ENCODE measurements around the gene CNTN1. TPM values are rescaled to one million over a fixed set of nuclear protein-coding genes. Genes with fewer than 3 reads are reported as not detected.

Gene CNTN1
- polyA plus RNA-seq, 1 donor (not counting 4 experiments of a cell fraction or from before 2014, with no cell fraction given) = 19.0 TPM

- Histone ChIP-seq H3K36me3 (ENCODE audit: control insufficient read depth in 2 of 2, extremely low read depth in 1 of 2, insufficient read depth in 2 of 2, low read length in 2 of 2) (no peaks in the 10 kb centered on the region), H3K4me3 (ENCODE audit: control insufficient read depth in 2 of 3, extremely low read depth in 1 of 3, insufficient read depth in 2 of 3, low read depth in 1 of 3, low read length in 3 of 3) (no peak overlapping the region), H3K27ac (ENCODE audit: control insufficient read depth, insufficient read depth, low read length) (no peak overlapping the region), H3K4me2 (ENCODE audit: control insufficient read depth, extremely low read depth, insufficient read depth, low read depth, low read length) (no peak overlapping the region), H3K9me3 (ENCODE audit: control insufficient read depth, low read depth, low read length) (no peaks in the 10 kb centered on the region), H3K27me3 (ENCODE audit: control insufficient read depth, extremely low read depth, insufficient read depth, low read length) (no peaks in the 10 kb centered on the region), H3K4me1 (ENCODE audit: control insufficient read depth, extremely low read depth, insufficient read depth, low read length) (no peaks in the 10 kb centered on the region), H2AFZ (ENCODE audit: control insufficient read depth, low read length) (no peak overlapping the region), H3K9ac (ENCODE audit: control insufficient read depth, extremely low read depth, insufficient read depth, low read length) (no peak overlapping the region), H3K9me1 (ENCODE audit: control insufficient read depth, extremely low read depth, insufficient read depth, low read length) (no peaks in the 10 kb centered on the region), H4K20me1 (ENCODE audit: control insufficient read depth, extremely low read depth, insufficient read depth, low read length) (no peaks in the 10 kb centered on the region), H3K79me2 (ENCODE audit: control insufficient read depth, insufficient read depth, low read length) (no peaks in the 10 kb centered on the region)
- DNase-seq (ENCODE audit: low read depth, low spot score) = no peak
- no peak for FAIRE-seq
- TF ChIP-seq CTCF (optimal IDR thresholded peaks at IDR 0.05 in 1 of 3, IDR thresholded peaks at IDR 0.05 in 1 of 3, conservative IDR thresholded peaks at IDR 0.05 in 1 of 3; ENCODE audit: extremely low read depth in 1 of 3, insufficient read depth in 2 of 3, low read length in 3 of 3) = no peak
- TF ChIP-seq EZH2 (IDR thresholded peaks at IDR 0.05; ENCODE audit: low read length) = no peak
- dilution Hi-C loops (cut with MboI; ENCODE audit: extremely low pct_ligation_motif_present, low sequenced_read_pairs) = no loop called here
Observed at GRCh38 chr12:41049033-41049432, 356.8 kb downstream of the CNTN1 start.

GRCh38 chr12:41051954-41052353 is 359.7 kb downstream of the CNTN1 start:
- H3K9ac ChIP-seq (ENCODE audit: control insufficient read depth, extremely low read depth, insufficient read depth, low read length) = no peak overlapping the region
- H3K9me1 ChIP-seq (ENCODE audit: control insufficient read depth, extremely low read depth, insufficient read depth, low read length) = no peaks in the 10 kb centered on the region
- no peak for TF ChIP-seq CTCF (optimal IDR thresholded peaks at IDR 0.05 in 1 of 3, IDR thresholded peaks at IDR 0.05 in 1 of 3, conservative IDR thresholded peaks at IDR 0.05 in 1 of 3; ENCODE audit: extremely low read depth in 1 of 3, insufficient read depth in 2 of 3, low read length in 3 of 3)
- TF ChIP-seq EZH2 (IDR thresholded peaks at IDR 0.05; ENCODE audit: low read length) = no peak
- H3K27me3 ChIP-seq (ENCODE audit: control insufficient read depth, extremely low read depth, insufficient read depth, low read length) = no peaks in the 10 kb centered on the region
- no peak overlapping the region for H3K27ac ChIP-seq (ENCODE audit: control insufficient read depth, insufficient read depth, low read length)
- DNase-seq (ENCODE audit: low read depth, low spot score) = no peak
- H3K79me2 ChIP-seq (ENCODE audit: control insufficient read depth, insufficient read depth, low read length) = no peaks in the 10 kb centered on the region
- dilution Hi-C loops (cut with MboI; ENCODE audit: extremely low pct_ligation_motif_present, low sequenced_read_pairs) = no loop called here
- no peak overlapping the region for H3K4me3 ChIP-seq (ENCODE audit: control insufficient read depth in 2 of 3, extremely low read depth in 1 of 3, insufficient read depth in 2 of 3, low read depth in 1 of 3, low read length in 3 of 3)
- H3K36me3 ChIP-seq (ENCODE audit: control insufficient read depth in 2 of 2, extremely low read depth in 1 of 2, insufficient read depth in 2 of 2, low read length in 2 of 2) = no peaks in the 10 kb centered on the region
- no peaks in the 10 kb centered on the region for H3K9me3 ChIP-seq (ENCODE audit: control insufficient read depth, low read depth, low read length)
- H3K4me2 ChIP-seq (ENCODE audit: control insufficient read depth, extremely low read depth, insufficient read depth, low read depth, low read length) = no peak overlapping the region
- FAIRE-seq = no peak
- H4K20me1 ChIP-seq (ENCODE audit: control insufficient read depth, extremely low read depth, insufficient read depth, low read length) = no peaks in the 10 kb centered on the region
- no peak overlapping the region for H2AFZ ChIP-seq (ENCODE audit: control insufficient read depth, low read length)
- H3K4me1 ChIP-seq (ENCODE audit: control insufficient read depth, extremely low read depth, insufficient read depth, low read length) = no peaks in the 10 kb centered on the region

Measured in keratinocyte (primary cell).